HEK293T (cell line): ENCODE results near the gene DNAJB2.

Source experiments
- CTCF ChIA-PET: fragments of 350-600 bp; formaldehyde crosslinking; extraction: SDS; loops from one replicate; lab custom pipeline; 2021; ENCODE audit warnings: antibody characterized with exemption, inconsistent platforms; lab: Yijun Ruan, JAX
- POLR2A ChIA-PET: fragments of 350-600 bp; formaldehyde crosslinking; extraction: SDS; loops from one replicate; lab custom pipeline; 2020; ENCODE audit warnings: antibody characterized with exemption, inconsistent platforms; lab: Yijun Ruan, JAX
- DNase-seq: peaks from one replicate; pipeline ENCODE4 v3.0.0; 2012; ENCODE audit warnings: mixed read lengths; ENCODE audit errors: extremely low spot score
- ARNT ChIP-seq: fragments of 450-650 bp; IDR thresholded peaks from 2 replicates; pipeline ENCODE4 v1.6.1; 2017; ENCODE audit warnings: mild to moderate bottlenecking
- BHLHE40 ChIP-seq: fragments of 450-650 bp; IDR thresholded peaks from 2 replicates; pipeline ENCODE4 v1.6.1; 2016; ENCODE audit warnings: mild to moderate bottlenecking, moderate library complexity, borderline replicate concordance
- CTBP1 ChIP-seq: fragments of 450-650 bp; IDR thresholded peaks from 2 replicates; pipeline ENCODE4 v1.6.1; 2016; ENCODE audit warnings: borderline replicate concordance
- ELF4 ChIP-seq: fragments of 450-650 bp; IDR thresholded peaks from 2 replicates; pipeline ENCODE4 v1.6.1; 2017; ENCODE audit warnings: antibody characterized with exemption
- FOXA1 ChIP-seq: fragments of 450-650 bp; IDR thresholded peaks from 2 replicates; pipeline ENCODE4 v1.6.1; 2016; ENCODE audit warnings: mild to moderate bottlenecking
- FOXK2 ChIP-seq: fragments of 450-650 bp; IDR thresholded peaks from 2 replicates; pipeline ENCODE4 v1.6.1; 2016; ENCODE audit warnings: mild to moderate bottlenecking
- FOXM1 ChIP-seq: fragments of 450-650 bp; IDR thresholded peaks from 2 replicates; pipeline ENCODE4 v1.6.1; 2017; ENCODE audit warnings: mild to moderate bottlenecking, borderline replicate concordance
- HDGF ChIP-seq: fragments of 450-650 bp; IDR thresholded peaks from 2 replicates; pipeline ENCODE4 v1.6.1; 2017; ENCODE audit warnings: antibody characterized with exemption, borderline replicate concordance
- L3MBTL2 ChIP-seq: fragments of 450-650 bp; conservative IDR thresholded peaks from 2 replicates; pipeline ENCODE4 v1.6.1; 2016; ENCODE audit warnings: mild to moderate bottlenecking
- LEF1 ChIP-seq: fragments of 450-650 bp; IDR thresholded peaks from 2 replicates; pipeline ENCODE4 v1.6.1; 2017; ENCODE audit warnings: mild to moderate bottlenecking, borderline replicate concordance
- NFRKB ChIP-seq: fragments of 450-650 bp; IDR thresholded peaks from 2 replicates; pipeline ENCODE4 v1.6.1; 2016; ENCODE audit warnings: mild to moderate bottlenecking, moderate library complexity
- SP1 ChIP-seq: fragments of 450-650 bp; IDR thresholded peaks from 2 replicates; pipeline ENCODE4 v1.6.1; 2017
- SUZ12 ChIP-seq: fragments of 450-650 bp; IDR thresholded peaks from 2 replicates; pipeline ENCODE4 v1.6.1; 2016; ENCODE audit warnings: mild to moderate bottlenecking
- TARDBP ChIP-seq: fragments of 450-650 bp; IDR thresholded peaks from 2 replicates; pipeline ENCODE4 v1.6.1; 2016
- ZNF384 ChIP-seq: fragments of 450-650 bp; IDR thresholded peaks from 2 replicates; pipeline ENCODE4 v1.6.1; 2016
- TF ChIP-seq, protein P1 (sequence below): fragments of 450-650 bp; IDR thresholded peaks from 2 replicates; pipeline ENCODE4 v1.6.1; 2016

Gene DNAJB2

DNA sequence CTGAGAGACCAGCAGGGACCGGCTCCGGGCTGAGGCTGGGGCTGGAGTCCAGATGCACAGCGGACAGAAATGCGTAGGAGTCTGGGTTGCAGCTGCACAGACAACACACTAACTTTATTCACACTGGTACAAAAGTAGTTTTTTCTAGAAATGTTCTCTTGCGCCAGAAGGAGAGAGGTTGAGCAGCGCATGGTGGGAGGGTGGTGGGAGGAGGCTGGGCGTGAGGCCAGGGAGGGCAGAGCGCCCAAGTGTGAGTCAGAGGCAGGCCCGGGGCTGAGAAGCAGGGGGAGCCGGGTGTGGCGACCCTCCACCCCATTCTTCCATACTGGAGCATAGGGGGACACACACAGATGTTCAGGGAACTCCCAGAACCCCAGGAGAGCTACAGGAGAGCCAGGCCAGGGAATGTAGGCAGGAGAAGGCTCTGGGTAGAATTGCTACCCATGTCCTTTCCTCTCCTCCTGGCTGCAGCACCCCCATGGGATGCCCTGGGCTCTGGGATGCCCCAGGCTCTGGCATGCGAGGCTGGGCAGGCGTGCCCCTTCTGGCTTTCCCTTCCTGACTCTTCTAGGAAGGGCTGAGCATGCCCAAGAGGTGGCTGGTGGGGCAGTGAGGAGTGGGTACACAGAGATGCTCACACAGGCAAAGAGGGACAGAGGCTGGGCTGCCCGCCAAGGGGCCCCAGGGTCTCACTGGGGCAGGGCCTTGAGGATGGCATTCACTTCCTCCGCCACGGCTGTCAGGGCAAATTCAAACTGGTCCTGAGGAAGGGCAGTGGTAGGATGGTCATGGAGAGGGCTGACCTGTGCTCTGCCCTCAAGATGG lies 10.6 kb downstream of the DNAJB2 start:
- TF ChIP-seq ZNF384 (no peak), SUZ12 (no peak), HDGF (no peak), NFRKB (no peak), CTBP1 (no peak), FOXM1 (no peak), L3MBTL2 (no peak), ARNT (no peak), TARDBP (no peak), FOXK2 (no peak)
- POLR2A ChIA-PET, result interaction anchor here (1.0 kb wide), 1 partner anchor 11 kb away, joined by 3 read pairs; the partner anchor contains the start of gene DNAJB2
- CTCF ChIA-PET, result no interaction called here
- DNase-seq, result no peak

DNA sequence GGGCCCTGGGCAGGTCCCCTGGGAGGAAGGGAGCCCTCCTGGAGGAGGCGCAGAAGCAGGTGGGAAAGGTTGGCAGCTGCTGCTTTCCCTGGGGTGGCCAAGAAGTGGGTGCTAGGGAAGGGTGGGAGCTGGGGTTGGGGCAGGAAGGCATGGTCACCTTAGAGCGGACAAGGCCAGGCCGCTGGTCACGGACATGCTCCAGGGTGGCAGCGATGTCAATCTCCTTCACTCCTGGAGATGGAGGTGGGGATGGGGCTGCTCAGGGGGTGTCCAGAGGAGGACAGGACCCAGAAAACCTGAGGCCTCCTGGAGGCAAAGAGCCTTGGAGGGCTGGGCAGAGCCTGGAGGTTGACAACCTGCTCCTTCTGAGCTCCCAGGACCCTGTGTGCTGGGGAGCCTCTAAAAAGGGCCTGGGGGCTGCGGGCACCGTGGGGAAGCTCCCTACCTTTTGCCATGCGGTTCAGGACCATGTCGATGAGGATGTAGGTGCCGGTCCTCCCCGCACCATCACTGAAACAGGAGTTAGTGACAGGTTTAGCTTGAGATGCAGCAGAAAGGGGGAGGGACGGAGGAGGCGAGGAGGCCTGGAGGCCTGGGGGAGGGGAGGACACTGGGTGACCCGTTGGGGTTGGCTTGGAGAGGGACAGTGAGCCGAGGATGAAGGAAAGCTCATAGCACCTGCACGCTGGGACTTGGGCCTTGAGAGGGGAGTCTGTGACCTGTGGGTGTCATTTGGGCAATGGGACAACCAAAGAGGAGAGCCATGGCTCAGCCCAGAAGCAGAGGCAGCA lies 11.4 kb downstream of the DNAJB2 start:
- POLR2A ChIA-PET, result interaction anchor here (0.8 to 1.4 kb wide), 2 partner anchors 11 to 12 kb away, joined by 3 to 4 read pairs; partner anchors contain the start of gene DNAJB2
- no peak for TF ChIP-seq ELF4
- no peak for TF ChIP-seq NFRKB

DNA sequence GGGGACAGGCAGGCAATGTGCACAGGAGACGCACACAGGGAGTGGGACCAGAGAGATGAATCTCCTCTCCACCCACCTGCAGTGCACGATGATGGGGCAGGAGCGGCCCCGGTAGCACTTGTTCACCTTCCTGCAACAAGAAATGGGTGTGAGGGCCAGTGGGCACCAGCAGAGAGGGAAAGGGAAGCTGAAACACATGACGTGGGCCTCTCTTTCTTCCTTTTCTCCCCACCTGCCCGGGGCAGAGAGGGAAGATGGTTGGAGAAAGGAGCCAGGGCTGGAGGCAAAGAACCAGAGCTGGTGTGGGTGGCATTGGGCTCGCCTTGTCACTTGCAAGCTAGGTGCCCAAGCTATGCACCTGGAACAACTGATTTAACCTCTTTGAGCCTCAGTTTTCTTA lies 12.2 kb downstream of the DNAJB2 start:
- TF ChIP-seq FOXA1 (no peak), ARNT (no peak), LEF1 (no peak), BHLHE40 (no peak), ELF4 (no peak), CTBP1 (no peak), SUZ12 (no peak), L3MBTL2 (no peak), FOXK2 (no peak), FOXM1 (no peak), HDGF (no peak)
- TF ChIP-seq, protein P1, sequence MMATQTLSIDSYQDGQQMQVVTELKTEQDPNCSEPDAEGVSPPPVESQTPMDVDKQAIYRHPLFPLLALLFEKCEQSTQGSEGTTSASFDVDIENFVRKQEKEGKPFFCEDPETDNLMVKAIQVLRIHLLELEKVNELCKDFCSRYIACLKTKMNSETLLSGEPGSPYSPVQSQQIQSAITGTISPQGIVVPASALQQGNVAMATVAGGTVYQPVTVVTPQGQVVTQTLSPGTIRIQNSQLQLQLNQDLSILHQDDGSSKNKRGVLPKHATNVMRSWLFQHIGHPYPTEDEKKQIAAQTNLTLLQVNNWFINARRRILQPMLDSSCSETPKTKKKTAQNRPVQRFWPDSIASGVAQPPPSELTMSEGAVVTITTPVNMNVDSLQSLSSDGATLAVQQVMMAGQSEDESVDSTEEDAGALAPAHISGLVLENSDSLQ, result no peak
- CTCF ChIA-PET, result no interaction called here
- POLR2A ChIA-PET, result interaction anchor here (1.0 to 1.4 kb wide), 2 partner anchors 12 to 115 kb away, joined by 3 to 4 read pairs; partner anchors contain the start of genes CNPPD1 and DNAJB2
- no peak for DNase-seq

More for the DNA sequence above, 11.4 kb downstream of the DNAJB2 start:
- CTCF ChIA-PET, result no interaction called here
- no peak for DNase-seq

DNA sequence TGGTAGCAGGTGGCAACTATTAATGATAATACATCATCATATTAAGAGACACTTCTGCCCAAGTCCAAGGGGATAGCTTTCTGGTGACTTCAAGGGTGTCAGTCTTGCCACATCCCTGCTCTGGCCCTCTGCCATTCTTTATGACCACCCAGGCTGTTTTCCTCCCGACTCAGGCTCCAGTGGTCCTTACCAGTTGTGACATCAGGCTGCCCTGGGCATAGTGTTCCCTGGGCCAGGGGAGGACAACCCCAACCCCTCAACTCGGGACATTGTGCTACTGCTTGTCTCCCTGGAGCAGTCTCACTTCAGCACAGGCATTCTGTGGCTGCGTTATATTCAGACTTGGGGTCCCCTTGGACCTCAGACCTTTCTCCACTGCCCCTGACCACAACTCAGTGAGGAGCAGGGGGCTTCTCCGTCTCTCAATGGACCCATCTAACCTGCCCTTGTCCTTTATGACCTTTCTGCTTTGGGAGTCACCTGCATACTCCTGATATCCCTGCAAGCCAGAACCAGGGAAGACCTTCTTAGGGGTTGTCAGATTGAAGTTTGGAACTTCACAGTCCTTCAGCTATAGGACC lies 12.8 kb downstream of the DNAJB2 start:
- DNase-seq, result no peak
- POLR2A ChIA-PET, result interaction anchor here (1.0 kb wide), 1 partner anchor 115 kb away, joined by 3 read pairs; the partner anchor contains the start of gene CNPPD1
- CTCF ChIA-PET, result no interaction called here
- TF ChIP-seq L3MBTL2, result no peak
- no peak for TF ChIP-seq ARNT
- TF ChIP-seq TARDBP, result no peak
- TF ChIP-seq ZNF384, result no peak
- TF ChIP-seq BHLHE40, result no peak
- no peak for TF ChIP-seq FOXM1
- TF ChIP-seq, protein P1, result no peak
- TF ChIP-seq FOXA1, result no peak
- no peak for TF ChIP-seq SUZ12
- TF ChIP-seq NFRKB, result no peak
- no peak for TF ChIP-seq SP1
- no peak for TF ChIP-seq FOXK2
- no peak for TF ChIP-seq LEF1
- TF ChIP-seq HDGF, result no peak
- TF ChIP-seq CTBP1, result no peak
- no peak for TF ChIP-seq ELF4

DNA sequence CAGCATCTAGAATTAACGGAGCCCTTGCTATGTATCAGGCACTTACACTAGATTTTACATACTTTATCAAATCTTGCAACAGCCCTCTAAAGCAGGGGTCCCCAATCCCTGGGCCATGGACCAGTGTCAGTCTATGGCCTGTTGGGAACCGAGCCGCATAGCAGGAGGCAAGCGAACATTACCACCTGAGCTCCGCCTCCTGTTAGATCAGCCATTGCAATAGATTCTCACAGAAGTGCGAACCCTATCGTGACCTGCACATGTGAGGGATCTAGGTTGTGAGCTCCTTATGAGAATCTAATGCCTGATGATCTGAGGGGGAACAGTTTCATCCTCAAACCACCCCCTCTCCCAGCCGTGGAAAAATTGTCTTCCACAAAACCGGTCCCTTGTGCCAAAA lies 13.4 kb downstream of the DNAJB2 start:
- TF ChIP-seq NFRKB, result no peak
- TF ChIP-seq ELF4, result no peak
- no peak for TF ChIP-seq LEF1
- no peak for TF ChIP-seq FOXA1
- TF ChIP-seq BHLHE40, result no peak
- TF ChIP-seq ZNF384, result no peak
- TF ChIP-seq SP1, result no peak
- TF ChIP-seq L3MBTL2, result no peak
- TF ChIP-seq FOXM1, result no peak
- no peak for TF ChIP-seq HDGF
- no peak for TF ChIP-seq ARNT
- TF ChIP-seq, protein P1, result no peak
- TF ChIP-seq FOXK2, result no peak
- TF ChIP-seq TARDBP, result no peak
- TF ChIP-seq SUZ12, result no peak
- no peak for TF ChIP-seq CTBP1
- POLR2A ChIA-PET, result interaction anchor here (0.9 to 3.8 kb wide), 3 partner anchors 14 to 86 kb away, joined by 3 to 22 read pairs (median 3); partner anchors contain the start of genes DNAJB2 and ZFAND2B
- no peak for DNase-seq
- CTCF ChIA-PET, result no interaction called here
